ENCODE data around the gene TIAL1. TPM values are rescaled to one million over a fixed set of nuclear protein-coding genes. Genes with fewer than 3 reads are reported as not detected.

TIAL1 gene
- total and polyA plus RNA-seq, 2 of the 13 experiments (the other 11 are each of a cell fraction or from before 2014, with no cell fraction given), result 31.5 to 148 TPM

DNA sequence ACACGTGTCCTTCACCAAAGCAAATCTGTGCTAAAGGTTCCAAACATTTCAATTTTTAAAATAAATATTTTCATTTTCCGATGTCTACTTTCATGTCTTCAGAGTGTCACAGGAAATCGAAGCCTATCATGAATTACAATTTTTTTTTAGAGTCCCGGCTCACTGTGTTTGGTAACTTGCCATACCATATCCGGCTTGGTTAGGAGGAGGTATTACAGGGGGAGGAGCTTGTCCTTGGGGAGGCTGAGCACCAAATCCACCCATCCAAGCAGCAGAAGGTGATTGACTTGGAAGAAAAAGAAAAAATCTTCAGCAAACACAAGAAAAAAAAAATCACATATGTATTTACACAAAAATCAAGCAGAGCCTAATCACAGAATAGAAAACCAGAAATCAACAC is 21.3 kb downstream of the TIAL1 start:
- Histone ChIP-seq H3K27ac (ENCODE audit: extremely low read length, insufficient read depth, low read length) (no peak overlapping the region), H2AFZ (ENCODE audit: low read length) (no peak overlapping the region), H3K27me3 (ENCODE audit: control insufficient read depth in 1 of 2, insufficient read depth in 2 of 2, low read length in 2 of 2) (no peaks in the 10 kb centered on the region), H3K4me1 (ENCODE audit: insufficient read depth, low read length) (no peaks in the 10 kb centered on the region), H3K9ac (ENCODE audit: insufficient read depth, low read depth, low read length) (no peak overlapping the region), H3K4me3 (replicated peaks in 1 of 3; ENCODE audit: insufficient read depth in 1 of 3, low read depth in 2 of 3, low read length in 3 of 3) (no peak overlapping the region), H3K36me3 (replicated peaks in 1 of 2; ENCODE audit: control insufficient read depth in 1 of 2, insufficient read depth in 2 of 2, low read length in 2 of 2) (peaks cover 13 to 53% of the 10 kb centered on the region in 2 experiments), H3K4me2 (ENCODE audit: low read depth, low read length) (no peak overlapping the region), H4K20me1 (ENCODE audit: insufficient read depth, low read length) (no peaks in the 10 kb centered on the region; the same call in 1 of the 2 replicates), H3K9me3 (ENCODE audit: low read length) (no peaks in the 10 kb centered on the region), H3K79me2 (ENCODE audit: insufficient read depth, low read length) (no peaks in the 10 kb centered on the region)
- FAIRE-seq, result no peak
- in situ Hi-C loops (cut with HindIII; ENCODE audit: extremely low pct_ligation_motif_present, low pct_unique_long_range_greater_than_20kb) (no loop called here), intact Hi-C loops (cut with micrococcal nuclease; ENCODE audit: unreplicated experiment) (no loop called here)
- no TSS peak for BruUV-seq (replicated peaks)
- no peak for DNase-seq (ENCODE audit: low spot score)
- ChIA-PET POLR2A (no interaction called here), CTCF (ENCODE audit: low intra/inter-chr PET ratio, low total read pairs) (no interaction called here)
- 97% methylated on average over 5 of the region's 5 CpGs for WGBS (ENCODE audit: low lambda C conversion rate)
- no peak for ATAC-seq
- no peak for TF ChIP-seq PRDM10 (CRISPR knock-in tag; IDR thresholded peaks at IDR 0.05; ENCODE audit: low read depth)
- TF ChIP-seq ZNF253 (CRISPR knock-in tag; IDR thresholded peaks at IDR 0.05; ENCODE audit: borderline replicate concordance), result no peak
- TF ChIP-seq ZNF44 (CRISPR knock-in tag; IDR thresholded peaks at IDR 0.05), result no peak
- TF ChIP-seq RFXAP (CRISPR knock-in tag; IDR thresholded peaks at IDR 0.05; ENCODE audit: borderline replicate concordance), result no peak
- no peak for TF ChIP-seq ZIK1 (CRISPR knock-in tag; IDR thresholded peaks at IDR 0.05; ENCODE audit: borderline replicate concordance, low read depth)
- no peak for TF ChIP-seq ZNF121 (CRISPR knock-in tag; IDR thresholded peaks at IDR 0.05)
- TF ChIP-seq ZNF724P (CRISPR knock-in tag; IDR thresholded peaks at IDR 0.05; ENCODE audit: borderline replicate concordance), result no peak
- TF ChIP-seq, protein P1, sequence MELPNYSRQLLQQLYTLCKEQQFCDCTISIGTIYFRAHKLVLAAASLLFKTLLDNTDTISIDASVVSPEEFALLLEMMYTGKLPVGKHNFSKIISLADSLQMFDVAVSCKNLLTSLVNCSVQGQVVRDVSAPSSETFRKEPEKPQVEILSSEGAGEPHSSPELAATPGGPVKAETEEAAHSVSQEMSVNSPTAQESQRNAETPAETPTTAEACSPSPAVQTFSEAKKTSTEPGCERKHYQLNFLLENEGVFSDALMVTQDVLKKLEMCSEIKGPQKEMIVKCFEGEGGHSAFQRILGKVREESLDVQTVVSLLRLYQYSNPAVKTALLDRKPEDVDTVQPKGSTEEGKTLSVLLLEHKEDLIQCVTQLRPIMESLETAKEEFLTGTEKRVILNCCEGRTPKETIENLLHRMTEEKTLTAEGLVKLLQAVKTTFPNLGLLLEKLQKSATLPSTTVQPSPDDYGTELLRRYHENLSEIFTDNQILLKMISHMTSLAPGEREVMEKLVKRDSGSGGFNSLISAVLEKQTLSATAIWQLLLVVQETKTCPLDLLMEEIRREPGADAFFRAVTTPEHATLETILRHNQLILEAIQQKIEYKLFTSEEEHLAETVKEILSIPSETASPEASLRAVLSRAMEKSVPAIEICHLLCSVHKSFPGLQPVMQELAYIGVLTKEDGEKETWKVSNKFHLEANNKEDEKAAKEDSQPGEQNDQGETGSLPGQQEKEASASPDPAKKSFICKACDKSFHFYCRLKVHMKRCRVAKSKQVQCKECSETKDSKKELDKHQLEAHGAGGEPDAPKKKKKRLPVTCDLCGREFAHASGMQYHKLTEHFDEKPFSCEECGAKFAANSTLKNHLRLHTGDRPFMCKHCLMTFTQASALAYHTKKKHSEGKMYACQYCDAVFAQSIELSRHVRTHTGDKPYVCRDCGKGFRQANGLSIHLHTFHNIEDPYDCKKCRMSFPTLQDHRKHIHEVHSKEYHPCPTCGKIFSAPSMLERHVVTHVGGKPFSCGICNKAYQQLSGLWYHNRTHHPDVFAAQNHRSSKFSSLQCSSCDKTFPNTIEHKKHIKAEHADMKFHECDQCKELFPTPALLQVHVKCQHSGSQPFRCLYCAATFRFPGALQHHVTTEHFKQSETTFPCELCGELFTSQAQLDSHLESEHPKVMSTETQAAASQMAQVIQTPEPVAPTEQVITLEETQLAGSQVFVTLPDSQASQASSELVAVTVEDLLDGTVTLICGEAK (IDR thresholded peaks at IDR 0.05), result no peak
- TF ChIP-seq, protein P1 (CRISPR knock-in tag; IDR thresholded peaks at IDR 0.05), result no peak

Data from HepG2 (cell line).